GM10266 (cell line): ENCODE data around the gene FBXO38.

Experiments
- DNase-seq: peaks from one replicate; pipeline ENCODE4 v3.0.0; 2012; ENCODE audit errors: extremely low spot score
- TF ChIP-seq, protein P1 (sequence below): IDR thresholded peaks from 2 replicates; pipeline ENCODE4 v1.5.1; 2012; ENCODE audit warnings: mild to moderate bottlenecking, low read depth; ENCODE audit not compliant: control insufficient read depth, insufficient read depth; ENCODE audit errors: missing control alignments

The FBXO38 gene

GRCh38 chr5:148394587-148395019 lies 10.8 kb downstream of the FBXO38 start:
- TF ChIP-seq, protein P1, sequence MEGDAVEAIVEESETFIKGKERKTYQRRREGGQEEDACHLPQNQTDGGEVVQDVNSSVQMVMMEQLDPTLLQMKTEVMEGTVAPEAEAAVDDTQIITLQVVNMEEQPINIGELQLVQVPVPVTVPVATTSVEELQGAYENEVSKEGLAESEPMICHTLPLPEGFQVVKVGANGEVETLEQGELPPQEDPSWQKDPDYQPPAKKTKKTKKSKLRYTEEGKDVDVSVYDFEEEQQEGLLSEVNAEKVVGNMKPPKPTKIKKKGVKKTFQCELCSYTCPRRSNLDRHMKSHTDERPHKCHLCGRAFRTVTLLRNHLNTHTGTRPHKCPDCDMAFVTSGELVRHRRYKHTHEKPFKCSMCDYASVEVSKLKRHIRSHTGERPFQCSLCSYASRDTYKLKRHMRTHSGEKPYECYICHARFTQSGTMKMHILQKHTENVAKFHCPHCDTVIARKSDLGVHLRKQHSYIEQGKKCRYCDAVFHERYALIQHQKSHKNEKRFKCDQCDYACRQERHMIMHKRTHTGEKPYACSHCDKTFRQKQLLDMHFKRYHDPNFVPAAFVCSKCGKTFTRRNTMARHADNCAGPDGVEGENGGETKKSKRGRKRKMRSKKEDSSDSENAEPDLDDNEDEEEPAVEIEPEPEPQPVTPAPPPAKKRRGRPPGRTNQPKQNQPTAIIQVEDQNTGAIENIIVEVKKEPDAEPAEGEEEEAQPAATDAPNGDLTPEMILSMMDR = no peak
- DNase-seq = no peak

- DNase-seq = no peak
- TF ChIP-seq, protein P1 = no peak
These were observed 11.3 kb downstream of the FBXO38 start for GRCh38 chr5:148395031-148395430.

DNA sequence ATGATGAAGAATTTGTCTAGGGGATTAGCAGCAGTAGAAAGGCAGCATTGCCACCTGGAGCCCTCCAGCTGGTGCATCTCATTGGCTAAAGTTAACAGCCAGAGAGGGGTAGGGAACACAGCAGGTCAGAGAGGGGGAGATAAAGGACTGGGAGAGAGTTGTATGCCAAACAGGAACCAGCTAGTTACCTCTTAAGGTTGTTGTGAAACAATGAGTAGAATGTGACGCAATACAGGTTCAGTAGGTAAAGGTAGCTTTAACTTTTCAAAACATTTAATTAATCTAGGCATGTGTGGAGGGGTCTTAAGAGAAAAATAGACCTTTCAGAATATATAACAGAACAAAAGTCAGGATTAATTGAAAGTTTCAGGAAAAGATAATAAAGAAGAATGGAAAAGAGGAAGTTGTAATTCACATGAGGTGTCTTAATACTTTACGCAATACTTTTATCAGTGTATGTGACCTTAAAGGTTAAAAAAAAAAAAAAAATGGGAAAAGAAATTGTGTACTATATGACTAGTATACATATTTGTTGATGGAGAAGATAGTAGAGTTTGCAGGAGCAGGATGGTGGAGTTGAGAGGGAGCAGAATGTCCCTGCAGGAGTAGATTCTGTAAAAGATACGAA lies 14.3 kb downstream of the FBXO38 start:
- TF ChIP-seq, protein P1 = no peak
- DNase-seq = no peak

DNA sequence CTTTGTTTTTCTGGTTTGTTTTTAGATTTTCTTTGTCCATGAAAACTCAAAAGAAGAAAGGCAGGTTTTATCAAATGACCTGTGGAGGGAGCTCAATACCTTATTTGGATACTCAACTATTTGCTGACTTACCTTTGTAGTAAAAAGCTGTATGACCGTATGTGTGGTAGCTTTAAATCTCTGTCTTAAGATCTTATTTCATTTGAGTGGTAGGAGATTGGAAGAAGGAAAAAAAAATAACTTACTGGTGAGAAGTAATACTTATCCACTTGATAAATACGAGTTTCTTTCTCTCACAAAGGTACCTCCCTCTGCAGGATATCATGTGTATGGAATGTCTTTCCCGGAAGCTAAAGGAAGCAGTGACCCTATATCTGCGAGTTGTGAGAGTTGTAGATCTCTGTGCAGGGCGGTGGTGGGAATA lies 15.0 kb downstream of the FBXO38 start:
- no peak for DNase-seq
- TF ChIP-seq, protein P1 = no peak

DNA sequence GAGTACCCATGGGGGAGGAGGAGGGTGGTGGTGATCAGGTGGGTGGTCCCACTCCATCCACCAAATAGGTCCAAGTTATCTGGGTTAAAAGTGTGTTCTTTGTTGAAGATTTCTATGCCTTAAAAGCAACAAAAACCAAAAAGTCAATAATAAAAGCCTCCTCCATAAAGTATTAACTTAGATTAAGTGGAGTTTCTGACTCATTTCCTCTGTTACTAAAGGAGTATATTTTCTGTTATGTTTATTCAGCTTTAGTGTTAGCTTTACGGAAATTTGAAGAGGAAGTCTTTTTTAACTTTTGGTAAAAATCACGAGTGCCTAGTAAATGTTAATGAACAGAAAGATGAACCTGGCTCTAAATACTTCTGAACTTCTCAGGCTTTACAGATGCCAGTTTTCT lies 17.8 kb downstream of the FBXO38 start:
- no peak for DNase-seq

DNA sequence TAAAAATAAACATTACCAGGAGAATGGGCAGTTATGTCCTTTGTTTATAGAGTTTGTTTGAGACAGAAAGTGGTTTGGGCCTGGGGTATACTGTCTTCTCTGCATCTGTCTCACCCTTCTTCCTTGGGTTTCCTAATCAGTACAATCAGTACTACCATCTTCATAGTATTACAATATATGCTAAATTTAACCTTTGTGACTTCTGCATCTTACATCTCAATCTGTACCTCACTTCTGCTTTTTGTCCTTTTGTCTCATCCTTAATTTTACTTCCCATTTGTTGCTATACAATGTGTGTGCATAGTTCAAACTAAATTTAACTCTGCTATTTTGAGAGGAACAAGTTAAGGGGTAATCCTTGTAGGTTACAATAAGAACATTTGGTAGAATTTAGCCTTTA lies 19.6 kb downstream of the FBXO38 start:
- TF ChIP-seq, protein P1 = no peak
- peak; percentile 4 for DNase-seq

More for the DNA sequence above, 17.8 kb downstream of the FBXO38 start:
- TF ChIP-seq, protein P1 = no peak

- TF ChIP-seq, protein P1 = no peak
- DNase-seq = no peak
These were observed 22.6 kb downstream of the FBXO38 start for GRCh38 chr5:148406406-148406805.
